ENCODE measurements around the gene CNOT4.
"Not testable (repeated sequence)": the region's sequence is repeated elsewhere in the genome, so short reads cannot be mapped to it uniquely, and the experiment has no call there.

CNOT4 gene

DNA sequence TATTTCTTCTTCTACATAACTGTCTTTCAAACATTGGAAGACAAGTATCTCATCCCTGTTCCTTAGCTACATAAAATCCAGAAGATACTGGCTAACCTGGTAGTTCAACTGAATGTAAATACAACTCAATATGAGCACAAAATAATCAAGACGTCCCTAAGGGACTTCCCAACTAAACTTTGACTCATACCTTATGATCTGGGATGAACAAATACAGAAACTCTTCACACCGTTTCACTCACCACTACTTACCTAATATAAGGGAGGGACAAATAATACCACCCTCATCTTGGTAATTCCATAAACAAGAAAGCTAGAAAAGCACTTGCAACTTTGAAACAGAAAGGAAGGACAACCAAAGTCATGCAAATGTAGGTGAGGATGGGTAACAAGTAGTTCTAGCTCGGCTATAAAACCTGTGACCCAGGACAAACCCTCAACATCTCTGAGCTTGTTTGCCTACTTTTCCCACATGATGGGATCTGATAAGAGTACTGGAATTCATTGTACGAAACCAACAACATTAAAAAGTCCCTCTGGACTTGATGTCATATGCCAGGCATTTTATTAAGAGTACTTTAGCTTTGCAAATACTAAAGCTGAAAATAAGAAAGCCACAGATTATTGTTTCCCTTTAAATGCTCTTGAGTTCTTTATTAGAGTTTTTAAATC, 154.4 kb downstream of the CNOT4 start:
- Histone ChIP-seq H3K27me3 (ENCODE audit: insufficient read depth, low read length, poor library complexity) (no peaks in the 10 kb centered on the region), H4K20me1 (ENCODE audit: insufficient read depth, low read length) (no peaks in the 10 kb centered on the region), H3K27ac (ENCODE audit: low read length) (no peak overlapping the region), H3K4me2 (ENCODE audit: insufficient read depth, low read length) (no peak overlapping the region), H3K36me3 (ENCODE audit: insufficient read depth, low read length) (no peaks in the 10 kb centered on the region), H3K9ac (ENCODE audit: low read depth, low read length) (no peak overlapping the region), H3K79me2 (ENCODE audit: insufficient read depth, low read length) (no peaks in the 10 kb centered on the region), H3K4me1 (ENCODE audit: insufficient read depth, low read length) (no peaks in the 10 kb centered on the region), H3K4me3 (ENCODE audit: low read depth in 1 of 2, low read length in 2 of 2) (no peak overlapping the region), H2AFZ (ENCODE audit: low read depth, low read length) (no peak overlapping the region), H3K9me3 (ENCODE audit: insufficient read depth, low read length, severe bottlenecking) (no peaks in the 10 kb centered on the region)
- ATAC-seq (ENCODE audit: insufficient read depth, low read depth): no peak
- no peak for TF ChIP-seq EZH2 (IDR thresholded peaks at IDR 0.05; ENCODE audit: borderline replicate concordance, low read depth, low read length, severe bottlenecking)
- TF ChIP-seq, protein P1, sequence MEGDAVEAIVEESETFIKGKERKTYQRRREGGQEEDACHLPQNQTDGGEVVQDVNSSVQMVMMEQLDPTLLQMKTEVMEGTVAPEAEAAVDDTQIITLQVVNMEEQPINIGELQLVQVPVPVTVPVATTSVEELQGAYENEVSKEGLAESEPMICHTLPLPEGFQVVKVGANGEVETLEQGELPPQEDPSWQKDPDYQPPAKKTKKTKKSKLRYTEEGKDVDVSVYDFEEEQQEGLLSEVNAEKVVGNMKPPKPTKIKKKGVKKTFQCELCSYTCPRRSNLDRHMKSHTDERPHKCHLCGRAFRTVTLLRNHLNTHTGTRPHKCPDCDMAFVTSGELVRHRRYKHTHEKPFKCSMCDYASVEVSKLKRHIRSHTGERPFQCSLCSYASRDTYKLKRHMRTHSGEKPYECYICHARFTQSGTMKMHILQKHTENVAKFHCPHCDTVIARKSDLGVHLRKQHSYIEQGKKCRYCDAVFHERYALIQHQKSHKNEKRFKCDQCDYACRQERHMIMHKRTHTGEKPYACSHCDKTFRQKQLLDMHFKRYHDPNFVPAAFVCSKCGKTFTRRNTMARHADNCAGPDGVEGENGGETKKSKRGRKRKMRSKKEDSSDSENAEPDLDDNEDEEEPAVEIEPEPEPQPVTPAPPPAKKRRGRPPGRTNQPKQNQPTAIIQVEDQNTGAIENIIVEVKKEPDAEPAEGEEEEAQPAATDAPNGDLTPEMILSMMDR (IDR thresholded peaks at IDR 0.05; ENCODE audit: borderline replicate concordance, extremely low read depth, low read length, poor library complexity, severe bottlenecking): no peak
- DNase-seq: no peak

DNA sequence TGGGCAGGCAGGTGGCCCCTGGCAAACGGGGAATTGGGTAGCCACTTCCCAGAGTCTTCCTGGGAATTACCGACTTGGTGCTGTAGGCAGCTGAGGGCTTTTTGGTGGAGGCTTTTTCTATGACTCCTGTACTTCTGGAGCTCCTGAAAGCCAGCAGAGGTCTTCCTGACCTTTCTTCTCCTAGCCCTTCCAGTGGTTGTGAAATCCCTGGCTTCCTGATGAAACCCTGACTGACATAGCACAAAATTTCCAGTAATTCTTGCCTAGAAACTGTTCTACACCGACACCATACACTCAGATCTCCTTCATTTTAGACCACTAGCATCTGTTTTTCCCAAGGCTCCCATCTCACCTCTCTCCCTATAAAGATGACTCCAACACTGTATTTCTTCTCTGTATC, 156.1 kb downstream of the CNOT4 start:
- ATAC-seq (ENCODE audit: insufficient read depth, low read depth) (no peak), DNase-seq (no peak)
- H3K4me1 ChIP-seq (ENCODE audit: insufficient read depth, low read length): no peaks in the 10 kb centered on the region

DNA sequence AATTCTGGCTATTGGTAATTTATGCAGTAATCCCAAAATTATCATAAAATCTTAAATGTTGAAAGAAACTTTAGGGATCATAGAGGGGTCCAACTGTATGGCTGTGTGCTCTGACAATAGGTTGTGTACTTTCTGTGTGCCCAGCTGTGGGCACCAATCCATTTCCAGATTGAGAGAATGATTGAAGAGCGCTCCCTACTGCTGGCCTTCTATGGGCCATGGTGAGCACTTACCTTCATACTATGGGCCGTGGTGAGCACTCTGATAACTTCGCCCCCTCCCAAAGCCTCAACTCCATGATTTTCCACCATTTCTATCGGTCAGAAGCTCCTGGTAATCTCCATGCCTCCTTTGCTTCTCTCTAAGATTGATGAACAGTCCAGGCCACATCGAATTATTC, 157.6 kb downstream of the CNOT4 start:
- ATAC-seq (ENCODE audit: insufficient read depth, low read depth): no peak
- H3K4me1 ChIP-seq (ENCODE audit: insufficient read depth, low read length): no peaks in the 10 kb centered on the region
- H3K9ac ChIP-seq (ENCODE audit: low read depth, low read length): no peak overlapping the region
- no peak for DNase-seq
- no peaks in the 10 kb centered on the region for H4K20me1 ChIP-seq (ENCODE audit: insufficient read depth, low read length)
- no peak overlapping the region for H3K4me3 ChIP-seq (ENCODE audit: low read depth in 1 of 2, low read length in 2 of 2)
- H3K36me3 ChIP-seq (ENCODE audit: insufficient read depth, low read length): no peaks in the 10 kb centered on the region
- TF ChIP-seq, protein P1 (IDR thresholded peaks at IDR 0.05; ENCODE audit: borderline replicate concordance, extremely low read depth, low read length, poor library complexity, severe bottlenecking): no peak
- no peak for TF ChIP-seq EZH2 (IDR thresholded peaks at IDR 0.05; ENCODE audit: borderline replicate concordance, low read depth, low read length, severe bottlenecking)
- H3K9me3 ChIP-seq (ENCODE audit: insufficient read depth, low read length, severe bottlenecking): no peaks in the 10 kb centered on the region
- H3K4me2 ChIP-seq (ENCODE audit: insufficient read depth, low read length): no peak overlapping the region
- H3K27ac ChIP-seq (ENCODE audit: low read length): no peak overlapping the region
- no peak overlapping the region for H2AFZ ChIP-seq (ENCODE audit: low read depth, low read length)
- no peaks in the 10 kb centered on the region for H3K27me3 ChIP-seq (ENCODE audit: insufficient read depth, low read length, poor library complexity)
- H3K79me2 ChIP-seq (ENCODE audit: insufficient read depth, low read length): no peaks in the 10 kb centered on the region

More for the DNA sequence above, 156.1 kb downstream of the CNOT4 start:
- Histone ChIP-seq H3K79me2 (ENCODE audit: insufficient read depth, low read length) (no peaks in the 10 kb centered on the region), H3K9me3 (ENCODE audit: insufficient read depth, low read length, severe bottlenecking) (no peaks in the 10 kb centered on the region), H3K27ac (ENCODE audit: low read length) (no peak overlapping the region), H2AFZ (ENCODE audit: low read depth, low read length) (no peak overlapping the region), H3K36me3 (ENCODE audit: insufficient read depth, low read length) (no peaks in the 10 kb centered on the region), H3K27me3 (ENCODE audit: insufficient read depth, low read length, poor library complexity) (no peaks in the 10 kb centered on the region), H3K9ac (ENCODE audit: low read depth, low read length) (no peak overlapping the region), H3K4me3 (ENCODE audit: low read depth in 1 of 2, low read length in 2 of 2) (no peak overlapping the region), H4K20me1 (ENCODE audit: insufficient read depth, low read length) (no peaks in the 10 kb centered on the region), H3K4me2 (ENCODE audit: insufficient read depth, low read length) (no peak overlapping the region)
- TF ChIP-seq, protein P1 (IDR thresholded peaks at IDR 0.05; ENCODE audit: borderline replicate concordance, extremely low read depth, low read length, poor library complexity, severe bottlenecking): no peak
- TF ChIP-seq EZH2 (IDR thresholded peaks at IDR 0.05; ENCODE audit: borderline replicate concordance, low read depth, low read length, severe bottlenecking): no peak

DNA sequence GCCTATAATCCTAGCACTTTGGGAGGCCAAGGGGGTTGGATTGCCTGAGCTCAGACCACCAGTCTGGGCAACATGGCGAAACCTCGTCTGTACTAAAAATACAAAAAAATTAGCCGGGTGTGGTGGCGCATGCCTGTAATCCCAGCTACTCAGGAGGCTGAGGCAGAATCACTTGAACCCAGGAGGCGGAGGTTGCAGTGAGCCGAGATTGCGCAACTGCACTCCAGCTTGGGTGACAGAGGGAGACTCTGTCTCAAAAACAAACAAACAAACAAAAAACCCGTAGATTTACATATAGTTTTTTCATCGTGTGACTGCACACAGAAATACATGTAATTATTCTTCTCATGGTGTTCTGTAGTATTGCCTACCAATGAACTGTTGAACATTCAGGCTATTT, 158.8 kb downstream of the CNOT4 start:
- H3K27me3 ChIP-seq (ENCODE audit: insufficient read depth, low read length, poor library complexity); H3K4me2 ChIP-seq (ENCODE audit: insufficient read depth, low read length); H2AFZ ChIP-seq (ENCODE audit: low read depth, low read length); ATAC-seq (ENCODE audit: insufficient read depth, low read depth); H3K27ac ChIP-seq (ENCODE audit: low read length); H3K9me3 ChIP-seq (ENCODE audit: insufficient read depth, low read length, severe bottlenecking); H3K9ac ChIP-seq (ENCODE audit: low read depth, low read length); DNase-seq; H3K4me3 ChIP-seq (ENCODE audit: low read depth in 1 of 2, low read length in 2 of 2); H3K4me1 ChIP-seq (ENCODE audit: insufficient read depth, low read length); H4K20me1 ChIP-seq (ENCODE audit: insufficient read depth, low read length); H3K79me2 ChIP-seq (ENCODE audit: insufficient read depth, low read length); H3K36me3 ChIP-seq (ENCODE audit: insufficient read depth, low read length): not testable (repeated sequence)

Measured in DND-41 (cell line).